SK-N-MC (cell line): ENCODE measurements around the gene NPBWR2.

Experiments used
- DNase-seq: peaks from one replicate; pipeline ENCODE4 v3.0.0-alpha.2; 2011; ENCODE audit warnings: low read depth, low spot score
- H3K27ac ChIP-seq: fragments of 200-600 bp; sonication (generic); 2 replicates; pipeline ENCODE4 v1.5.1; 2016; ENCODE audit warnings: mixed run types
- H3K36me3 ChIP-seq: fragments of 200-600 bp; sonication (generic); 2 replicates; pipeline ENCODE4 v1.6.1; 2017; ENCODE audit warnings: antibody characterized with exemption, low read length, mixed read lengths; ENCODE audit not compliant: insufficient read depth
- H3K4me3 ChIP-seq: fragments of 200-600 bp; sonication (generic); 2 replicates; pipeline ENCODE4 v1.5.1; 2016
- H3K9ac ChIP-seq: fragments of 200-600 bp; sonication (generic); 2 replicates; pipeline ENCODE4 v1.8.0; 2017; ENCODE audit warnings: mixed run types, mixed read lengths; ENCODE audit not compliant: insufficient read length
- H3K9me3 ChIP-seq: fragments of 200-600 bp; sonication (generic); 2 replicates; pipeline ENCODE4 v1.6.1; 2017; ENCODE audit warnings: low read depth, mild to moderate bottlenecking, antibody characterized with exemption, low read length, moderate library complexity, mixed read lengths
- EZH2 ChIP-seq: fragments of 200-600 bp; sonication (generic); IDR thresholded peaks from one replicate; pipeline ENCODE4 v1.6.1; 2017; ENCODE audit warnings: antibody characterized with exemption
- FOXP2 ChIP-seq: optimal IDR thresholded peaks from 2 replicates; pipeline ENCODE3; 2011; ENCODE audit warnings: mild to moderate bottlenecking, moderate library complexity; ENCODE audit not compliant: insufficient read depth; ENCODE audit errors: extremely low read length, control extremely low read depth
- POLR2AphosphoS5 ChIP-seq: IDR thresholded peaks from 2 replicates; pipeline ENCODE4 v1.6.1; 2012; ENCODE audit warnings: mild to moderate bottlenecking, low read depth, low read length, borderline replicate concordance

Gene NPBWR2

GRCh38 chr20:64069209-64069613 is 38.2 kb downstream of the NPBWR2 start:
- TF ChIP-seq FOXP2 (no peak), POLR2AphosphoS5 (no peak), EZH2 (no peak)
- Histone ChIP-seq H3K27ac (no peak overlapping the region), H3K4me3 (no peak overlapping the region), H3K36me3 (no peaks in the 10 kb centered on the region), H3K9me3 (no peaks in the 10 kb centered on the region), H3K9ac (no peak overlapping the region)
- DNase-seq = no peak

GRCh38 chr20:64068386-64069208 is 38.8 kb downstream of the NPBWR2 start:
- H3K36me3 ChIP-seq = no peaks in the 10 kb centered on the region
- no peak overlapping the region for H3K27ac ChIP-seq
- TF ChIP-seq EZH2 (no peak), POLR2AphosphoS5 (no peak), FOXP2 (no peak)
- H3K9me3 ChIP-seq = no peaks in the 10 kb centered on the region
- no peak for DNase-seq
- no peak overlapping the region for H3K9ac ChIP-seq
- H3K4me3 ChIP-seq = no peak overlapping the region

GRCh38 chr20:64067733-64068307 is 39.5 kb downstream of the NPBWR2 start:
- H3K9me3 ChIP-seq = no peaks in the 10 kb centered on the region
- no peak overlapping the region for H3K9ac ChIP-seq
- no peak for DNase-seq
- H3K36me3 ChIP-seq = no peaks in the 10 kb centered on the region
- no peak overlapping the region for H3K4me3 ChIP-seq
- no peak overlapping the region for H3K27ac ChIP-seq
- TF ChIP-seq FOXP2 (no peak), POLR2AphosphoS5 (no peak), EZH2 (no peak)

- no peak overlapping the region for H3K27ac ChIP-seq
- TF ChIP-seq POLR2AphosphoS5 (no peak), FOXP2 (no peak), EZH2 (no peak)
- DNase-seq = no peak
- no peaks in the 10 kb centered on the region for H3K36me3 ChIP-seq
- no peak overlapping the region for H3K9ac ChIP-seq
- no peak overlapping the region for H3K4me3 ChIP-seq
- no peaks in the 10 kb centered on the region for H3K9me3 ChIP-seq
Observed at GRCh38 chr20:64067005-64067632, 40.2 kb downstream of the NPBWR2 start.

- H3K4me3 ChIP-seq = no peak overlapping the region
- TF ChIP-seq POLR2AphosphoS5 (no peak), FOXP2 (no peak), EZH2 (no peak)
- H3K9me3 ChIP-seq = no peaks in the 10 kb centered on the region
- no peak overlapping the region for H3K27ac ChIP-seq
- no peak overlapping the region for H3K9ac ChIP-seq
- no peak for DNase-seq
- no peaks in the 10 kb centered on the region for H3K36me3 ChIP-seq
Observed at GRCh38 chr20:64065974-64066343, 41.4 kb downstream of the NPBWR2 start.

GRCh38 chr20:64065062-64065973 is 42.0 kb downstream of the NPBWR2 start:
- H3K9ac ChIP-seq = no peak overlapping the region
- H3K4me3 ChIP-seq = no peak overlapping the region

GRCh38 chr20:64064145-64064698 is 43.1 kb downstream of the NPBWR2 start:
- no peak for DNase-seq
- Histone ChIP-seq H3K27ac (no peak overlapping the region), H3K4me3 (peak overlapping the region; percentile 87)

More at GRCh38 chr20:64065062-64065973, 42.0 kb downstream of the NPBWR2 start:
- Histone ChIP-seq H3K27ac (no peak overlapping the region), H3K9me3 (no peaks in the 10 kb centered on the region), H3K36me3 (no peaks in the 10 kb centered on the region)
- TF ChIP-seq FOXP2 = no peak
- no peak for TF ChIP-seq EZH2
- no peak for TF ChIP-seq POLR2AphosphoS5
- DNase-seq = no peak

More at GRCh38 chr20:64064145-64064698, 43.1 kb downstream of the NPBWR2 start:
- Histone ChIP-seq H3K9ac (no peak overlapping the region), H3K9me3 (no peaks in the 10 kb centered on the region), H3K36me3 (no peaks in the 10 kb centered on the region)
- TF ChIP-seq POLR2AphosphoS5 (no peak), EZH2 (no peak), FOXP2 (no peak)
